GM19372 (cell line): ENCODE data around the gene CMTM8.

Source experiments
- ATAC-seq: cut with Tn5 transposase; IDR thresholded peaks from one replicate; pipeline ENCODE4 v1.9.1; 2021; ENCODE audit warnings: mild to moderate bottlenecking, low read depth, moderate library complexity; ENCODE audit not compliant: unreplicated experiment

The CMTM8 gene

DNA sequence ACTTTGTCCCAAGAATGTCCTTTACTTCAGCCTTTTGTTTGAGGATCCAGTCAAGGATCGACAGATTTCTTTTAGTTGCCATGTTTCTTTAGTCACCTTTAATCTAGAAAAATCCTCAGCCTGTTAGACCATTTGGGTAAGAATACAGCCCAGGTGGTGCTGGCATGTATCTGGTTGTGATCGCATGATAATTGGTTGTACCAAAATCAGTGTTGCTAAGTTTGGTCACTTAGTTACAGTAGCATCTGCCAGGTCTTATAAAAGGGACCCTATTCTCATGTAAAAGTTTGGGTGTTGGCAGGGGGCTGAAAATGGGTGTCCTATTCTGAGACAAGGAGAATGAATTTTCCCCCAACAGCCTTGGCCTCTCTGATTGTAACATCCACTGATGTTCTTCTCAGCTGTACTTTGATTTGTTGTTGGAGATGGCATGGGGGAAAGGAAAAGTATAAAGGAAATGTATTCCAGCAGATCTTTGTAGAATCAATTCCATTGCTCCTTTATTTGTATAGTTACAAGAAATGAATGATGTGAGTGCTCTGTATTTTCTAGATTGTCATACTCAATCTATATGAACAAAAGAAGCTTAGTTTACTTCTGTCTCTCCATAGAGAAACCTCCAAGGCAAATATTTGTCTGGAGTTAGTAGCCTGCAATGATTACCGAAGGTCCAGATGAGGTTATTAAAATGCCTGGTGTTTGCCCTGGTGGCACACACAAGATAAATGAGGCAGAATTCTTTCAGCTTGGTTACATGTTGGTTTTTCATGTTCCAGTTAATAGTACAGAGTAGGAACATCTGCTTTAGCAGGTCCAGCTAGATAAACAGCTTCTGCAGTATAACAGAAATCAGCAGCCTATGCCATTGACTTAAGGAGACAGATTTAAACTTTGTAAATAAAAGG is 65.7 kb downstream of the CMTM8 start:
- ATAC-seq, result no peak

DNA sequence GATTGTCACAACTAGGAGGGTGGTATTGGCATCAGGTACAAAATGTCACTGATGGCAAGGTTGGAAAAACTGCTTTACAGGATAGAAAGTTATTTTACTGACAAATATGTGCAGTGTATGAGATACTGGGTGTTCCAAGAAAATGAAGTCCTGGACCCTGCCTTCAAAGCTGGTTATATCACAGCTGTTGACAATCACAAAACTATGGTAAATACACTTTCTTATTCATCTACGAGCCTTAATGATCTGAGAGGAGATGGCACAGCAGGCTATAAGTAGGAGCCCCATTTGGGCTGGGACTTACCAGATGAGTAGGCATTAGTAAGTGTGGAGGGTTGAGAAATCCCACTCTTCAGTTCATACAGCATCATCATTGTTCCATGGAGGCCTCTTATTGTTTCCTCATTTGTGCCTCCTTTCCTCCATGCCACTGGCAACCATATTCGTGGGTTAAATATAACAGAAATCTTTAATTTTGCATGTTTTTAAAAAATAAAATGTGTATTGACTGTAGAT is 66.9 kb downstream of the CMTM8 start:
- no peak for ATAC-seq

DNA sequence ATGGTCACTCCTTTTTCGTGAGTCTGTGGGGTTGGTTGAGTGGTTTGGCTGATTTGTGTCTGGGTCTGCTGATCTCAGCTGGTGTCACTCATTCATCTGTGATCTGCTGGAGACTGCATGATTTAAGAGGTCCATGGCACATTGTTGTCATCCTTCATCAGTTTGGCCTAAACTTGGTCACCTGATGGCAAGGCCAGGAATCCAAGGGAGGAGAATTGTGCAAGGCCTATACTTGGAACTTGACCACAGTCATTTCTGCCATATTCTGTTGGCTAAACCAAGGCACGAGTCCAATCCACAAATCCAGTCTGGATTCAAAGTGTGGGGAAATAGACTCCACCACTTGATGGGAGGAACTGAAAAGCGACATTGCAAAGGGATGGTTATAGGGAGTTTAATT is 67.6 kb downstream of the CMTM8 start:
- ATAC-seq, result no peak

DNA sequence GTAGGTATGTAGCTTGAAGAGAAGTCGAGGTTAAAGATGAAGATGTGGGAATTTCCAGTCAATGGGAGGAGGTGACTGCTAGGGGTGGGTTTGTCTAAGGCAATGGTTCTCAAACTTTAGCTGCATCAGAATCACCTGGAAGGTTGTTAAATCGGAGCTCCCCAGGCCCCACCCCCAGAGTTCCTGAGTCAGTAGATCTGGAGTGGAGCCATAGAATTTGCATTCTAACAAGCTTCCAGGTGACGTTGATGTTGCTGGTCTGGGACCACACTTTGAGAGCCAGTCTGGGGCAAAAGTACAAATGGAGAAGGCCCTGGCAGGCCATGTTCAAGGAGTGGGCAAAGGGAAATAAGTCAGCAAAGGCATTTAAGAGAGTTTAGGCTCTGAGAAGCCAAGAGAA is 69.1 kb downstream of the CMTM8 start:
- no peak for ATAC-seq

DNA sequence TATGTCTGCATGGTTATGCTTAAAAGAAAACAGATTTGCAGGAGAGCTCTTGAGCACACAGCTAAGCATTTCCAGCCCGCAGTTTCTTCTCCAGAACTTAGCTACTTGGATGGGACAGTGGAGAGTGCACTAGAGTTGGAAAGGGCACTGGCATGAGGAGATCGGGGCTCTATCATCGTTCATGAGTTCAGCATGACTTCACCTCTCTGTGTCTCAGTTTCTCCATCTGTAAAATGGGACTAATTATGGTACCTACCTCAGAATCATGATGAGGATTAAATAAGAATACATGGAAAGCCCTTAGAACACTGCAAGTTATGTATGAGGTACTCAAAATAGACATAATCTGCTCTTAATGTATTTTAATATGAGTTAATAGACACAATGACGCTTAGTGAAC is 69.9 kb downstream of the CMTM8 start:
- ATAC-seq, result no peak

DNA sequence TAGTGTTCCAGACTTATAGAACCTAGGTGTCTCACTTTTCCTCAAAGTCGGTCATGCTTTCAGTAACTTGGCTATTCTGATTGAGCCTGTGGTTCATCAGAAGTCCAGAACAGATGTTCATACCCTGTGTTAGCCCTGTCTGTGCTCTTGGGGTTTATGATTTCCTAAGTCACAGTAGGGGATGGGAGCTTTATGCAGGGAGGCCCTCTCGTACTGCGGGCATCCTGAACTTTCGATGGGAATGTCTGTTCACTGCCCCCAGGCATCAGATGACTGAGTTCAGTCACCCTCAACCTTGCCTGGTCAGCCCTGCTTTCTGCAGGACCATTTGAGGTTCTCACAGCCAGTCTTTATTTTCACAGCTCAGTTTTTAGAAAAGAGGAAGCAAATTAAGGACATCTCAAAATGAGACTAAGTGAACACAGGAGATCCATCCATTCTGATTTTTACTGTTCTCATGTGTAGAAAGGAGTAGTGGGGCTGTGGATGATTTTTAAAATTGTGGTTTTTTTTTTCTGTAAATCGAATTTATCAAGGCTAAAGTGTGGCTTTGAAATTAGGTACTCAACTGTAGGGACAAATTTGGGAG is 71.3 kb downstream of the CMTM8 start:
- no peak for ATAC-seq

DNA sequence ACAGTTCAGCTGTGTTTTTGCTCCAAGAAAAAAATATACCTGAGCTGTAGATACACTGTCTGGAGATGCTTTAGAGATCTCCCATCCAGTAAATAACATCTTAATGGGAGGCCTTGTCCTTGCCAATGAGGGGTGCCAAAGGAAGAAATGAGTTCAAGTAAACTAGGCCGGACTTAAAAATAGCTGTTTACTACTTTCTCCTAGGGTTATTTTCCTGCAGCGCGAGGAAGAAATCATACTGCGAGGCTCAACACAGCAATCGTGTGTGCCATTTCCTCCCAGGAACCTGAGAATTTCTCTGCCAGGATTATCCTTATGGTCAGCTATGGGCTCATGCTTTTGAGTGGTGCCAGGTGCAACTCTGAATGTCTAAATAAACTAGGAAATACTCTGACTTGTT is 71.9 kb downstream of the CMTM8 start:
- no peak for ATAC-seq

DNA sequence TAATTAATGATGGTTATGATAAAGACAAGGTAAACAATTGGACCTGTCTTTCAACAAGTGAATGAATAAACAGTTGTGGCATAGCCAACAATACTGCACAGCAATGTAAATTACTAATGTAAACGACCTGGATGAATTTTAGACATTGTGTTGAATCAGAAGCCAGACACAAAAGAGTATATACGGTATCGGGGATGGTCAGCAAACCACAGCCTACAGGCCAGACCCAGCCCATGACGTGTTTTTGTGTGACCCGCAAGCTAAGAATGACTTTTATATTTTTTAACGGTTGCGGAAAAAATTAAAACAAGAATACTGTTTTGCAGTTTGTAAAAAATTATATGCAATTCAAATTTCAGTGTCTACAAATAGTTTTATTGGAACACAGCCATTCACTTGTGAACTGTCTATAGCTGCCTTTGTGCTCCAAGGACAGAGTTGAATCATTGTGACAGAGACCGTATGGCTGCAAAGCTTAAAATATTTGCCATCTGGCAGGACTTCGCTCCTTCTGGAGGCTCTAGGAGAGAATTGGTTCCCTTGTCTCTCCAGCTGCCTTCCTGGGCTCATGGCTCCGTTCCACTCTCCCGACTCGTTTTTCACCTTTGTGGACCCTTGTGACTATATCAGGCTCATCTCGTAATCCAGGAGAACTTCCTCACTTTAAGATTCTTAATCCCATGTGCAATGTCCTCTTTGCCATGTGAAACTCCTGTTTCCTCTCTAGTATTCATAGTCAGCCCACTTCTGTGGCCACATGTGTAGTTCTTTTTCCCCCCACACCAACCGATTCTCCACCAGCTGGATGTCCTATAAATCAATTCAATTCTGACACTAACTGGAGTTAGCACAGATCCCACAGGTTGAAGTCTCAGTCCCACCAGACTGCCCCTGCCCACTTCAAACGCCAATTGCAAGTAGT is 72.7 kb downstream of the CMTM8 start:
- no peak for ATAC-seq

DNA sequence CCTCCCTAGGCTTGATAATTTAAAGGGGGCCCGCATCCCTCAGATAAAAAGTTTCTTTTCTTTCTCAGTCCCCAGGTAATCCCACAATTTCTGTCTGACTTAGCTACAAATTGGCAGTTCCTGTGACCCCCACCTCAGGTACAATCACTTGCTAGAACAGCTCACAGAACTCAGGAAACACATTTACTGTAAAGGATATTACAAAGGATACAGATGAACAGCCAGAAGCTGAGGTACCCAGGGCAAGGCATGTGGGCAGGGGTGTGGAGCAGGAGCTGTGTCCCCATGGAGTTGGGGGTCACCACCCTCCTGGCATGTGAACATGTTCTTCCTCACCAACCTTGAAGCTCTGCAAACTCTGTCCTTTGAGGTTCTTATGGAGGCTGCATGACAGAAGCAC is 73.8 kb downstream of the CMTM8 start:
- ATAC-seq, result no peak

DNA sequence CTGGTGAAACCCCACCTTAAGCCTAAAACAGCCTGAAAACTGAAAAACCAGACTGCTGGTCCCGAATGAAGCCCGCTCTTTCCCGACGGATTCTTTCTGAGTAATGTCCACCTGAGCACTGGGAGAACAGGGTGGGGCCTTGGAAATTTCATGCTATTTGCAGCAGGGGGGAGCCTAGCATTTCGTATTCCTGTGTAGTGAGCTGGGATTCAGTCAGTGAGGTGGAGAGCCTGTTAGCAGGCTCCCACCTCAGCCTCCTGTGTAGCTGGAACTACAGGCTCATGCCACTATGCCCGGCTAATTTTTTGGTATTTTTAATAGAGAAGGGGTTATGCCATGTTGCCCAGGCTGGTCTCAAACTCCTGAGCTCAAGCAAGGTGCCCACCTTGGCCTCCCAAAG is 74.7 kb downstream of the CMTM8 start:
- ATAC-seq, result no peak

DNA sequence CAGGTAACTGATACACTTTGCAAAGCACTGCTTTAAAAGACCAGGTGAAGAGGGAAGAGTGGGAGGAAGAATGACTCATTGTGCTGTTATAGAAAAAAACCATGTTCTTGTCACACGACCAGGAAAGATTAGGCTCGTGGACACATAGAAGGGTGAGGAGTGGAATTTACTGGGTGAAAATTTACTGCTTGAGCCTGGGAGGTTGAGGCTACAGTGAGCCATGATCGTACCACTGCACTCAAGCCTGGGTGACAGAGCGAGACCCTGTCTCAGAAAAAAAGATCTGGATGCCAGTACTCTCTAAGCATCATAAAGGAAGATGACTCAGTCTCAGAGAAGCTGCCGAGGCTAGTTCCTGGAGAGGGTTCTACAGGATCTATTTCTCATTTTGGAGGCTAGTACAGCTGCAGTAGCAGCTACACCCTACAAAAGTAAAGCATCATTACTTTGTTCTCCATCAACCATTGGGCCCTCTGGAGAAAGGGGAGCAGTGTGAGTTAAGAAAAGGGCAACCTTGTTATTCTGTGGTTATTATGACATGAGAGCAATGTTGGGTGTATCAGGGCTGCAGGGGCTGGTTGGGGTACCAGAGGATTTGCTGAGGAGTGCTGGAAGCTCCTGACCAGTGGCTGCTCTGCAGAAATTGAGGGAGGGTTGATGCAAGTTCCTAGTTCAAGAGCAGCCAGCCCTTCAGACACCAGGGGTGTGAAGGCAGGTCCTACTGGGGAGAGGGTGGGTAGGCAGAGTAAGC is 75.4 kb downstream of the CMTM8 start:
- no peak for ATAC-seq

DNA sequence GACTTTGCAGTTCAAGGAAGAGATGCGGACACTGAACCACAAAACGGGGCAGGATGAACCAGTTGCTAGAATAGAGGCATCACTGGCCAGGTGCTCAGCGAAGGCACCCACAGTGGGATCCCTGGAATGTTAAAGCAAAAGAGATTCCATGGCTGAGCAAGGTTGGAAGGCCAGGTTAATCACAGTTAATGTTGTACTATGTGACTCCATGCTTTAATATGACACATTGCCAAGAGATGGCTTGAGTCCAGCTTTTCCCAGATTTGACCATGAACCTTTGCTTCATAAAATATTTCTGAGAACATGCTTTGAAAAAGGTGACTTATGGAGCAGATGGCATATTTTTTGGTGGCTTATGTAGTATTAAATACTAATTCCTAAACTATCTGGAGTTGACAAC is 77.0 kb downstream of the CMTM8 start:
- no peak for ATAC-seq

DNA sequence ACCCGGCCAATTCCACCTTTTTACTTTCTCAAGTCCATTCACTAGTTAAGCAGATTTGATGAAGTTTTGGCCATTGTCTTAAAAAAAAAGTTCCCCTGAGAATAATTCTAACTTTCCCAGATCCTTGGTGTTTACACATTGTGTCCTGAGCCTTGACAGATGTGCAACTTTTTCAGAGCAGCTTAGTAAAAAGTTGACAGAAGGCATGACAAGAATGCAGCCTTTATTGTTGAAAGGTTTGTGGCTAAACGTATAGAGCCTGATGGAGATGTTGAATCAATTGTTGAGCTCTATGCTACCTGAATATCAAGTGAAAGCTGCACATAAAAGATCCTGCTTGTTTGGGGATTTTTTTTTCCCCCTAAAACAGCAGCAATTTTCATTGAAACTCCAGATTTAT is 77.8 kb downstream of the CMTM8 start:
- ATAC-seq, result no peak

DNA sequence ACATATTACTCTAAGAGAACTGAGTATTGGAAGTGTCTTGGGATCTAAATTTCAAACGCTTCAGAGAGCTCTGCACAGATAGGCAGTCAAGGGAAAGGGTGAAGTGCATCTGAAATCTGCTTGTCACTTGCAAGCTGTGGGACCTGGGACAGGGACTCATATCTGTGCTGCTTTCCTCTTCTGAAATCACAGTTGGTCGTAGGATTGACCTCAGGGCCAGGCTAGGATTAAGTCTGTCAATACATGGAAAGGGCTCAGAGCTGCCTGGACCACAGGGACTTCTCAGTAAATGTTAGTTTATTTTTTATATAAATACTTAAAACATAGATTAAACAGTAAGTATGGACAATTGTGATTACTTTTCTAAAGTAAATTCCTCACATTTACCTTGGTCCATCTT is 78.5 kb downstream of the CMTM8 start:
- no peak for ATAC-seq

DNA sequence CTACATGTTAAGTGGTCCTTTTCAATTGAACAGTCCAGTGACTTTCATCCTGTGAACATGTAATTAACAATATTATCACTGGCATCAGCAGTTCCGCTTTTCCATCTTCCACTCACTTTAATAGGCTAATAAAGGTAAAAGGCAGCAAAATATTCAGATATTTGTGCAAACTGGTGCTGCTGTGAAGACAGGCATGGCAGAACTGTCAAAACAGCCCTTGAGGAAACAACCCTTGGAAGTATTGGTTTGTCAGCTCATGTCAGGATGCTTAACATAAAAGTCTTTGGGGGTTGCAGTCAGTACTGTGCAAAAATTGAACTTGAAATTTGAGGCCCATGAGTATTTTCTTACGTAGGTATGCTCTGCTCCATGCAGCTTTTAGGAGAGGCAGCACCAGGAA is 81.1 kb downstream of the CMTM8 start:
- ATAC-seq, result no peak

DNA sequence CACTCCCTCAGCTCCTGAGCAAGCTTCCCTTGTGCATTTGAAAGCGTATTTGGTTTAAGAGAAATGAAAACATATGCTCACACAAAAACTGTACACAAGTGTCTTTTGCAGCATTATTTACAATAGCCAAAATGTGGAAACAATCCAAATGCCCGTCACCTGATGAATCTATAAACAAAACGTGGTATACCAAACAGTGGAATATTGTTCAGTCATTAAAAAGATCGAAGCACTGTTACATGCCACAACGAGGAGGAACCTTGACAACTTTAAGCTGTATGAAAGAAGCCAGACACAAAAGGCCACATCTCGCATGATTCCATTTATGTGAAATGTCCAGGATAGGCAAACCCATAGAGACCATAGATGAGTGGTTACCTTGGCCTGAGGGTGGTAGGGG is 81.6 kb downstream of the CMTM8 start:
- ATAC-seq, result no peak

DNA sequence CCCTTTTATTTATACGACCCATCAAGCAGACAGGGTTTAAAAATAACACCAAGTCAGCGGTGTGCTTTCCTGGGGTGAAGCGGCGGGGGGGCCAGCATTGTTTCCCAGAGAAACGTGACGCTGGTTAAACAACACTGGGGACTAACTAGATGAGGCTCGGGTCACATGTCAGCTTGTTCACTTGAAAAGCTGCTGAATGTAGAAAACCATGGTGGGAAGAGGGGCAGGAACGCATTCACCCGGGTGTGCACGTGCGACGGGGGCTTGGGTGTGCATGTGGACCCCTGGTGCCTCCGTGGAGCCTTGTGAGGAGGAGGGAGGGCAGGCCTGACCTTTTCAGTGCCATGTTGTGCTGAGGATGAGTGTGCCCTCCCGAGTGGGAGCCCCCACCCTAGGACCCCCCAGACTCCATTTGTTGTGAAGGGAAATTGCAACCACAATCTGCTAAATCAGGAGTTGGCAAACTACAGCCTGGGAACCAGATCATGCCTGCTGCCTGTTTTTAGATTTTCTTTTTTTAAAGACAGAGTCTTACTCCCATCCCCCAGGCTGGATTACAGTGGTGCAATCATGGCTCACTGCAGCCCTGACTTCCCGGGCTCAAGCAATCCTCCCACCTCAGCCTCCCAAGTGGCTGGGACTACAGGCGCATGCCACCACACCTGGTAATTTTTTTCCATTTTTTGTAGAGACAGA is 82.8 kb downstream of the CMTM8 start:
- no peak for ATAC-seq

DNA sequence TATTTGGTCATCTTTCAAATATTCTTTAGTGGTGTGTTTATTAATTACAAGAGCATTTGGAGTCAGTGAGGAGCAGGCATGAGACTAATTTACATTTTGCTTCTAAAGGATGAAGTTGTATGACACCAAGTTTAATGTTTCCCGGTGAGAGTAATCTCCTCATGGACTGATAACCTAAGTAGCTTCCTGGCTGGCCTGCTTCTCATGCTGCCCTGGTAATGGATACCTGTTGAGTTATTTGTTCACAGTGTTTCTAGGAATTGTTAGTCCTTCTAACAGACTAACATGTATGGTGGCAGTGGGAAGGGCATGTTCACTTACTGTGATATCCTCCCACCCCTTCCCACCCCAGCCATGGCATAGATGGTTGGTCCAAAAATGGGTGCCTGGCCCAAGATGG is 83.8 kb downstream of the CMTM8 start:
- ATAC-seq, result no peak

DNA sequence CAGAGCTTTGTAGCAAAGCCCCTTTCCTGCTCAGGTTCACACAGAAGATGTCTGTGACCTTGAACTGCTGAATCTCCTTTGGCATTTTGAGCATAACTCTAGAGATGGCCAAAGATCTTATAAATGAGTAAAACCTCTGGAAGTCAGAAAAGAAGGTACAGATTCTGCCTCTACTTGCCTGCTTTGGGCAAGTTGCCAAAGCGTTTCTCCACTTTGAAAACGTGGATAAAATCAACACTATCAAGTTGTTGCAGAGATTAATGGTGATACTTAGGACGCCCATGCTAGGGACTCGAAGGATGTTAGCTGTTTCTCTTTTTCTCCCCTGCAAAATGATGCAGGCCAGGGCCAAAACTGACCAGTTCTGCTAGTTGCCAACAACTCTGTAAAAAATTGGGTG is 85.1 kb downstream of the CMTM8 start:
- ATAC-seq, result no peak

DNA sequence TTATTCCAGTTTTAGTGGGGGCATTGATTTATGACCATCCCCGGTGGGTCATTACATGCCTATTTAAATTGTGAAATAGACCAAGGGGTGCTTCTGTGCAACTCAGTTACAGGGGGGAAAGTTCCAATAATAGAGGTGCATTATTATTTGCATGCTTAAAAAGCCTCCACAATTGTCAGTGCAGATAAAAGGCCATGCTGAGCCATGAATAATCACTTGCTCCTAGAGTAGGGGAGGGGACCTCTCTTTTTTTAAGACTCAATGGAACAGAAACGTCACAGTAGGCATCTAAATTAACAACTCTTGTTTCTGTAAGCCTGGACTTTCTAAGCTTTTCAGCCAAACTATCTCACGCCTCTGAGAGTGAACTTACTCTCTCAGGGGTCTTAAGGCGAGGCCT is 86.7 kb downstream of the CMTM8 start:
- ATAC-seq, result no peak
